Mucosa of descending colon (tissue), 3 donors: Measurements from ENCODE around the gene SWSAP1. TPM values are rescaled to one million over a fixed set of nuclear protein-coding genes. Genes with fewer than 3 reads are reported as not detected.

ENCODE experiments used
- ATAC-seq: fragments of 200-7000 bp; cut with Tn5 transposase; one replicate; pipeline ENCODE4 v1.9.1; 2020; ENCODE audit warnings: mild to moderate bottlenecking, moderate library complexity
- DNase-seq, 3 donors: peaks; one replicate each; pipeline ENCODE4 v3.0.0-alpha.2; 2020
- H3K36me3 ChIP-seq: fragments of 200-600 bp; one replicate; pipeline ENCODE4 v1.8.0; 2021; ENCODE audit warnings: low read depth, mild to moderate bottlenecking
- H3K4me1 ChIP-seq: fragments of 200-600 bp; one replicate; pipeline ENCODE4 v1.8.0; 2021; ENCODE audit warnings: low read depth, mild to moderate bottlenecking
- H3K4me3 ChIP-seq: fragments of 200-600 bp; one replicate; pipeline ENCODE4 v1.8.0; 2021; ENCODE audit warnings: mild to moderate bottlenecking
- H3K9me3 ChIP-seq: fragments of 200-600 bp; one replicate; pipeline ENCODE4 v1.8.0; 2021; ENCODE audit warnings: mild to moderate bottlenecking
- intact Hi-C, 2 donors: fragments of 100-400 bp; cut with DNase I in 1 of 2; cut with micrococcal nuclease in 1 of 2; formaldehyde crosslinking; loops; one replicate each; pipeline versions ENCODE4 v1.11.0 to v1.11.1; 2022; cut with DNase I, micrococcal nuclease
- total RNA-seq, 3 donors: library from RNA; stranded (reverse); fragmentation: NEBNext Ultra II Directional in 2 of 3; extraction: Animal tissue kit (Norgen Biotek cat#: 25700) in 2 of 3; gene quantifications; one replicate each; pipeline versions ENCODE4 v1.2.1 to v1.2.4, GENCODE V29; 2021 to 2023
- TF ChIP-seq, protein P1 (sequence below): fragments of 200-600 bp; IDR thresholded peaks from one replicate; pipeline ENCODE4 v1.8.0; 2022; ENCODE audit warnings: antibody characterized with exemption, mild to moderate bottlenecking
- donor health status: DM: no; HTN: no; CAD: no; lungs with moderate emphysema.
- donor health status: DM: no; HTN: no; CAD: no.
- donor health status: DM: no; HTN: yes; CAD: no.

The SWSAP1 gene
- total RNA-seq, 3 donors from 2014 or later = 2.5 to 3.4 (median 3.3) TPM

- intact Hi-C loops = no loop called here
- ATAC-seq = no peak
- Histone ChIP-seq H3K4me1 (peaks cover 12% of the 10 kb centered on the region), H3K4me3 (no peak overlapping the region), H3K36me3 (no peaks in the 10 kb centered on the region), H3K9me3 (no peaks in the 10 kb centered on the region)
- TF ChIP-seq, protein P1, sequence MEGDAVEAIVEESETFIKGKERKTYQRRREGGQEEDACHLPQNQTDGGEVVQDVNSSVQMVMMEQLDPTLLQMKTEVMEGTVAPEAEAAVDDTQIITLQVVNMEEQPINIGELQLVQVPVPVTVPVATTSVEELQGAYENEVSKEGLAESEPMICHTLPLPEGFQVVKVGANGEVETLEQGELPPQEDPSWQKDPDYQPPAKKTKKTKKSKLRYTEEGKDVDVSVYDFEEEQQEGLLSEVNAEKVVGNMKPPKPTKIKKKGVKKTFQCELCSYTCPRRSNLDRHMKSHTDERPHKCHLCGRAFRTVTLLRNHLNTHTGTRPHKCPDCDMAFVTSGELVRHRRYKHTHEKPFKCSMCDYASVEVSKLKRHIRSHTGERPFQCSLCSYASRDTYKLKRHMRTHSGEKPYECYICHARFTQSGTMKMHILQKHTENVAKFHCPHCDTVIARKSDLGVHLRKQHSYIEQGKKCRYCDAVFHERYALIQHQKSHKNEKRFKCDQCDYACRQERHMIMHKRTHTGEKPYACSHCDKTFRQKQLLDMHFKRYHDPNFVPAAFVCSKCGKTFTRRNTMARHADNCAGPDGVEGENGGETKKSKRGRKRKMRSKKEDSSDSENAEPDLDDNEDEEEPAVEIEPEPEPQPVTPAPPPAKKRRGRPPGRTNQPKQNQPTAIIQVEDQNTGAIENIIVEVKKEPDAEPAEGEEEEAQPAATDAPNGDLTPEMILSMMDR = no peak
- no peak for DNase-seq
Observed at GRCh38 chr19:11364296-11364904, 10.1 kb upstream of the SWSAP1 start.

DNA sequence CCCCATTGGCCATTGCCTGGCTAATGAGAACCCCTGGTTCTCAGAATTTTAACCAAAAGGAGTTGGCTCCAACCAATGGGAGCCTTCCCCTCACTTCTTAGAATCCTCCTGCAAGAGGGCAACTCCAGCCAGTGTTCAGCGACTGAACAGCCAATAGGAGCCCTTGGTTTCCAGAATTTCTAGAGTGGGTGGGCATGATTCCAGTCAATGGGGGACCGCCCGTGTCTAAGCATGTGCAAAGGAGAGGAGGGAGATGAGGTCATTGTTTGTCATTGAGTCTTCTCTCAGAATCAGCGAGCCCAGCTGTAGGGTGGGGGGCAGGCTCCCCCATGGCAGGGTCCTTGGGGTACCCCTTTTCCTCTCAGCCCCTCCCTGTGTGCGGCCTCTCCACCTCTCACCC is 9.5 kb upstream of the SWSAP1 start:
- no peak for DNase-seq
- Histone ChIP-seq H3K36me3 (no peaks in the 10 kb centered on the region), H3K4me3 (no peak overlapping the region), H3K9me3 (no peaks in the 10 kb centered on the region), H3K4me1 (peaks cover 12% of the 10 kb centered on the region)
- ATAC-seq = no peak
- intact Hi-C loops = no loop called here
- TF ChIP-seq, protein P1 = no peak

DNA sequence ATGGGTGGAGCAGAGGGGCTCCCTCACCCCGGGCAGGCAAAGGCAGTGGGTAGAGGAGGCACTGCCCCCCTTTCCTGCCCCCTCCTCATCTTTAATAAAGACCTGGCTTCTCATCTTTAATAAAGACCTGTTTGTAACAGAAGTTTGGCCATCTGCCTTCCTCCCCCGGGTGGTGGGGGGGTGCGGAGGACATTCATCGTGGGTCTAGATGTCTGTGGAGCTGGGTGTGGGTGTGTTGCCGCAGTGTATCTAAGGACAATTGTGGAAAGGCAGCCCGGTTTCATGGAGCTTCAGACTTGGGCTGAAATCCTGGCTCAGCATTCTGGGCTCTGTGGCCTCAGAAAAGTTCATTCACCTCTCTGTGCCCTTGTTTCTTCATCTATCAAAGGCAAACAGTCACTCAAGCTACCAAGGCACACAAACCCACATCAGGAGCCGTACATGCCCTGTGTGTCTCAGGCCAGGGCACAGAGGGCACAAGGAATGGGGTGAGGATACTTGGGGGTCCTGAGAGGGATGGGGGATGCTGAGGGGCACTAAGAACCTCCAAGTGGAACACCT is 8.8 kb upstream of the SWSAP1 start:
- intact Hi-C loops = no loop called here
- DNase-seq (no peak), ATAC-seq (no peak)
- peaks cover 12% of the 10 kb centered on the region for H3K4me1 ChIP-seq
- TF ChIP-seq, protein P1 = no peak
- H3K9me3 ChIP-seq = no peaks in the 10 kb centered on the region
- no peaks in the 10 kb centered on the region for H3K36me3 ChIP-seq
- H3K4me3 ChIP-seq = no peak overlapping the region

GRCh38 chr19:11367528-11367927 is 6.9 kb upstream of the SWSAP1 start:
- TF ChIP-seq, protein P1 = no peak
- DNase-seq = no peak
- intact Hi-C loops = no loop called here
- H3K36me3 ChIP-seq = no peaks in the 10 kb centered on the region
- H3K4me1 ChIP-seq = no peaks in the 10 kb centered on the region
- no peak overlapping the region for H3K4me3 ChIP-seq
- no peak for ATAC-seq
- no peaks in the 10 kb centered on the region for H3K9me3 ChIP-seq

- Histone ChIP-seq H3K36me3 (no peaks in the 10 kb centered on the region), H3K4me1 (peaks cover 13% of the 10 kb centered on the region), H3K9me3 (no peaks in the 10 kb centered on the region), H3K4me3 (no peak overlapping the region)
- intact Hi-C loops = no loop called here
- DNase-seq = no peak
- no peak for ATAC-seq
- TF ChIP-seq, protein P1 = no peak
Observed at GRCh38 chr19:11370744-11371143, 3.7 kb upstream of the SWSAP1 start.
